AG04449 (cell line): ENCODE measurements around the gene STX5.

Experiments
- CTCF ChIA-PET: fragments of 350-600 bp; formaldehyde crosslinking; extraction: SDS; loops from one replicate; lab custom pipeline; 2021; ENCODE audit warnings: antibody characterized with exemption; lab: Yijun Ruan, JAX
- POLR2A ChIA-PET: fragments of 400-600, 350-600 bp; formaldehyde crosslinking; extraction: SDS; loops from one replicate; lab custom pipeline; 2020; ENCODE audit warnings: antibody characterized with exemption, inconsistent platforms; lab: Yijun Ruan, JAX
- DNase-seq: peaks from one replicate; pipeline ENCODE4 v3.0.0-alpha.2; 2010; ENCODE audit warnings: low read depth, low spot score
- H3K4me3 ChIP-seq: 2 replicates; pipeline ENCODE4 v1.5.1; 2011; ENCODE audit warnings: low read depth, mild to moderate bottlenecking, control low read depth, low read length
- TF ChIP-seq, protein P1 (sequence below): IDR thresholded peaks from one replicate; pipeline ENCODE4 v1.5.1; 2011; ENCODE audit warnings: mild to moderate bottlenecking, moderate library complexity, low read length, control low read depth, inconsistent platforms; ENCODE audit not compliant: insufficient read depth; ENCODE audit errors: missing control alignments

STX5 gene

DNA sequence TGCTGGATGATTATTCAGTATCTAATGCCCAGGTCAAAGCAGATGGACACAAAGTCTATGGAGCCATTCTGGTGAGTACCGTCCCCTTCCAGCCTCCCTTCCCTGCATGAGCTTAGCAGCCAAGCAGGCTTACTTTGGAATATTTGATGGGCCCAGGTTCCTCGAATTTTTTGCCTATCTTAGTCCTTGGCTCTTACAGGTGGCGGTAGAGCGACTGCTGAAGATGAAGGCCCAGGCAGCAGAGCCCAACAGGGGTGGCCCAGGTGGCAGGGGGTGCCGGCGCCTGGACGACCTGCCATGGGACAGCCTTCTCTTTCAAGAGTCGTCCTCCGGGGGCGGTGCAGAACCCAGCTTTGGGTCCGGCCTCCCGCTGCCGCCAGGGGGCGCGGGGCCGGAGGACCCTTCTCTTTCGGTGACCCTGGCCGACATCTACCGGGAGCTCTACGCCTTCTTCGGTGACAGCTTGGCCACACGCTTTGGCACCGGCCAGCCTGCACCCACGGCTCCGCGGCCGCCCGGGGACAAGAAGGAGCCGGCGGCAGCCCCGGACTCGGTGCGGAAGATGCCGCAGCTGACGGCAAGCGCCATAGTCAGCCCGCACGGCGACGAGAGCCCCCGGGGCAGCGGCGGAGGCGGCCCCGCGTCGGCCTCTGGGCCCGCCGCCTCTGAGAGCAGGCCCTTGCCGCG is 45.4 kb downstream of the STX5 start:
- peak overlapping the region; percentile 95 for H3K4me3 ChIP-seq

DNA sequence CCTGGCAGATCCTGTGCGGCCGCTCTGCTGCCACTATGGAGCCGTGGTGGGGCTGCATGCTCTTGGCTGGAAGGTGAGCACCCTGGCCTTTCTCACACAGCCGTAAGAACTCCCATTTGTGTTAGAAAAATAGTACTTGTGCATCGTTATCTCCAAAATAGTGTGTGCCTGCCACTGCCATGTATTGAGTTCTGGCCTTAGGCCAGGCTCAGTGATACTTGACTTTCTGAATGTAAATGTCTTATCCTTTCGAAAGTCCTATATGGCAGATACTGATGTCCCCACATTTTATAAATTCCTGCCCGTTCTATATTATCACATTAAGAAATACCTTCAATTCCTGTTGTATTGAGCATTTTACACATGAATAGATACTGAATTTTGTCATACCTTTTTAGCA is 49.1 kb downstream of the STX5 start:
- TF ChIP-seq, protein P1, sequence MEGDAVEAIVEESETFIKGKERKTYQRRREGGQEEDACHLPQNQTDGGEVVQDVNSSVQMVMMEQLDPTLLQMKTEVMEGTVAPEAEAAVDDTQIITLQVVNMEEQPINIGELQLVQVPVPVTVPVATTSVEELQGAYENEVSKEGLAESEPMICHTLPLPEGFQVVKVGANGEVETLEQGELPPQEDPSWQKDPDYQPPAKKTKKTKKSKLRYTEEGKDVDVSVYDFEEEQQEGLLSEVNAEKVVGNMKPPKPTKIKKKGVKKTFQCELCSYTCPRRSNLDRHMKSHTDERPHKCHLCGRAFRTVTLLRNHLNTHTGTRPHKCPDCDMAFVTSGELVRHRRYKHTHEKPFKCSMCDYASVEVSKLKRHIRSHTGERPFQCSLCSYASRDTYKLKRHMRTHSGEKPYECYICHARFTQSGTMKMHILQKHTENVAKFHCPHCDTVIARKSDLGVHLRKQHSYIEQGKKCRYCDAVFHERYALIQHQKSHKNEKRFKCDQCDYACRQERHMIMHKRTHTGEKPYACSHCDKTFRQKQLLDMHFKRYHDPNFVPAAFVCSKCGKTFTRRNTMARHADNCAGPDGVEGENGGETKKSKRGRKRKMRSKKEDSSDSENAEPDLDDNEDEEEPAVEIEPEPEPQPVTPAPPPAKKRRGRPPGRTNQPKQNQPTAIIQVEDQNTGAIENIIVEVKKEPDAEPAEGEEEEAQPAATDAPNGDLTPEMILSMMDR = no peak
- no peak overlapping the region for H3K4me3 ChIP-seq
- ChIA-PET POLR2A (no interaction called here), CTCF (no interaction called here)
- DNase-seq = no peak

More for the DNA sequence above, 45.4 kb downstream of the STX5 start:
- DNase-seq = no peak
- ChIA-PET CTCF (interaction anchor here (0.9 to 5.1 kb wide), 43 partner anchors 10 to 427 kb away, joined by 3 to 189 read pairs (median 5); partner anchors contain the start of genes POLR2G, STX5, TAF6L and TEX54), POLR2A (interaction anchor here (0.7 to 3.7 kb wide), 15 partner anchors 9 to 95 kb away, joined by 3 to 41 read pairs (median 4); partner anchors contain the start of genes HNRNPUL2, TAF6L, TTC9C and ZBTB3)
- TF ChIP-seq, protein P1 = peak; percentile 100

DNA sequence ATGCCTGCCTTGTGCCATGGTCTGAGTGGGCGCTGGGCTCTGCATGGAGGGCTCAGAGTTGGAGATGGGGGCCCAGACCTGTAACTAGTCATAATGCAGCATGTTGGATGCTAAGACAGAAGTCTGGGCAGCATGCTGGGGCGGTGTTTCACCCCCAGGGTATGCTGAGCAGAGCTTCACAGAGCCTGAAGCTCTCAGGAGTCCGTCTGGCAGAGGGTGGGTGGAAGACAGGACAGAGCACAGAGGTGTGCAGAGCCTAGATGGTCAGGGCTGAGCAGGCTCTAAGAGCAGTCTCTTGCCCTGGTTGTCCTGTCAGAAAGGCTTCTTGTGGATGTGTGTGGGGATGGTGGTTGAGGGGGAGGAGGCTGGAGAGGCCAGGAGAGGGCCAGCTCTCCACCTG is 53.4 kb downstream of the STX5 start:
- ChIA-PET POLR2A (no interaction called here), CTCF (interaction anchor here (13.3 kb wide), 1 partner anchor 8 kb away, joined by 189 read pairs; the partner anchor contains the start of gene TMEM179B)
- H3K4me3 ChIP-seq = no peak overlapping the region
- TF ChIP-seq, protein P1 = no peak
- DNase-seq = no peak

DNA sequence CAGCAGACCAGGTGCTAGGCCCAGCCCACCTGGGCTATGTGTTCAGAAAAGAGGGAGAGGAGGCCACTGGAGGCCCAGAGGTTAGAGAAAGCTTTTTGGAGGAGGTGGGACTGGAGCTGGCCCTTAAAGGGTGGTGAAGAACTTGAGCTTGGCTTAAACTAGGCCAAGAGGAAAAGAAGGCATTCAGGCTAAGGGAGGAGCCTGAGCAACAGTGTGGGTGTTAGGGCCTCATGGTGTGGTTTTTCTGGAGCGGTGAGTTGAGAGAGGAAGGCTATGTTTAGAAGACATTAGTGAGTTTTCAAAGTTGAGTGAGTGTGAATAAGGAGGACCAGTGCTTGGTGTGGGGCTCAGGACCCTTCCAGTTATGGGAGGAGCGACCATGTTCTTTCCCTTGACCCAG is 54.5 kb downstream of the STX5 start:
- DNase-seq = no peak
- POLR2A ChIA-PET = interaction anchor here (1.2 kb wide), 1 partner anchor 9 kb away, joined by 4 read pairs; no protein-coding TSS in a partner anchor
- TF ChIP-seq, protein P1 = no peak
- no peak overlapping the region for H3K4me3 ChIP-seq
- CTCF ChIA-PET = interaction anchor here (13.3 kb wide), 1 partner anchor 9 kb away, joined by 189 read pairs; the partner anchor contains the start of gene TMEM179B

DNA sequence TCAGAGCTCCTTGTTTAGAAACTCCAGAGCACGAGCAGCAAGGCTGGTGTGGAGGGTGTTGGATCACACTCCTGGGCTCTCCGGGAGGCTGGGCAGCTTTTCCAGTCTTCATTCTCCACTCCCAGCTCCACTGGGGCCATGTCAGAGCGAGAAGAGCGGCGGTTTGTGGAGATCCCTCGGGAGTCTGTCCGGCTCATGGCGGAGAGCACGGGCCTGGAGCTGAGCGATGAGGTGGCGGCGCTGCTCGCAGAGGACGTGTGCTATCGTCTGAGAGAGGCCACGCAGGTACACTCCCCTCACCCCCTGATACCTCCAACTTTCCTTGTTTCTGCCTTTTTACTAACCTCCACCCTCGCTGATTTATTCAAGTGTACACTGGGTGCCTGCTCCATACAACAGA is 56.2 kb downstream of the STX5 start:
- POLR2A ChIA-PET = interaction anchor here (1.9 kb wide), 1 partner anchor 65 kb away, joined by 6 read pairs; no protein-coding TSS in a partner anchor
- no peak overlapping the region for H3K4me3 ChIP-seq
- TF ChIP-seq, protein P1 = no peak
- no peak for DNase-seq
- CTCF ChIA-PET = interaction anchor here (1.4 to 13.3 kb wide), 2 partner anchors 11 to 15 kb away, joined by 3 to 189 read pairs; partner anchors contain the start of gene TMEM179B

DNA sequence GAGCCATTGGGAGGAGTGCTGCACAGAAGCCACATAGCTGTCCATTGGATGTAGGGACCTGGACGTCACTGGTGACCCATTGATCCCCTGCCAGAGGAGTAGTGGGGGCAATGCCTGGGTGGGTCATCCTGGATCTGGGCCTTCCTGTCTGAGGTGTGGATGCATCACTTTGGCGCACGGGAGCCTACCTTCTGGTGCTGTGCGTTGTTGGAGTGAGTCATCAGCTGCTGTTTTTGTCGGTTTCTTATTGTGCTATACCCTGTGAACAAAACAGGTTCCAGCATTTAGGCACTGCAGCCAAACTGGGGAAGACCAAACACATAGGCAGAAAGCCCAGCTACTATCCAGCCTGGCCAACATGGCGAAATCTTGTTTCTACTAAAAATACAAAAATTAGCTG is 57.4 kb downstream of the STX5 start:
- H3K4me3 ChIP-seq = no peak overlapping the region
- TF ChIP-seq, protein P1 = no peak
- no peak for DNase-seq
- CTCF ChIA-PET = interaction anchor here (13.3 kb wide), 1 partner anchor 12 kb away, joined by 189 read pairs; the partner anchor contains the start of gene TMEM179B
- POLR2A ChIA-PET = interaction anchor here (0.7 to 1.9 kb wide), 2 partner anchors 12 to 67 kb away, joined by 4 to 6 read pairs; no protein-coding TSS in a partner anchor
